Kidney capillary endothelial cell (primary cell): ENCODE data around the gene ADGRG1.

Experiments
- DNase-seq: peaks from one replicate; pipeline ENCODE4 v3.0.0-alpha.2; 2018; ENCODE audit warnings: low spot score

The ADGRG1 gene

DNA sequence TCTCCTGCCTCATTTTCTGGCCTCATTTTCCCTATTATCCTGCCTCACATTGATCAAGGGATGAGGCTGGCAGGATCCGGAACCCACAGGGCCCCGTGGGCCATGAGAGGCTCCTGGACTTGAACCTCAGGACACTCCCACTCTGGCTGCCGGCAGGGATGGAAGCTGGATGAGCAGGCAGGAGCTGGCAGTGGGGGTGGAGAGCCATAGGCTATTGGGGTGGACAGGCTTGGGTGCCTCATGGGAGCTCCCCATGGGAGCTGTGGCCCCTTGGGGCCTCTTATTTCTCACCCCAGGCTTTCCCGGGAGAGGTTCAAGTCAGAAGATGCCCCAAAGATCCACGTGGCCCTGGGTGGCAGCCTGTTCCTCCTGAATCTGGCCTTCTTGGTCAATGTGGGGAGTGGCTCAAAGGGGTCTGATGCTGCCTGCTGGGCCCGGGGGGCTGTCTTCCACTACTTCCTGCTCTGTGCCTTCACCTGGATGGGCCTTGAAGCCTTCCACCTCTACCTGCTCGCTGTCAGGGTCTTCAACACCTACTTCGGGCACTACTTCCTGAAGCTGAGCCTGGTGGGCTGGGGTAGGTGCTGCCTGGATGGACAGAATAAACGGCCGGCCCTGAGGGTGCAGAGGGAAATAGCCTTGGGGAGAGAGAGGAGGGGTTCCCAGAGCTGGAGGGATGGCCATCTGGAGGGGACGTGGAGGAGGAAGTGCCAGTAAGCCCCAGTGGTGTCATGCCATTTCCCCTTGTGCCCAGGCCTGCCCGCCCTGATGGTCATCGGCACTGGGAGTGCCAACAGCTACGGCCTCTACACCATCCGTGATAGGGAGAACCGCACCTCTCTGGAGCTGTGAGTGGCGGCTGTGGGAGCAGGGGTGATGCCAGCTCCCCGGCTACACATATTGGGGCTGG lies 55.5 kb downstream of the ADGRG1 start:
- DNase-seq, result no peak

- DNase-seq, result no peak
These were observed 56.4 kb downstream of the ADGRG1 start for GRCh38 chr16:57684626-57685358.

GRCh38 chr16:57685633-57686032 lies 57.2 kb downstream of the ADGRG1 start:
- no peak for DNase-seq

- DNase-seq, result no peak
These were observed 58.1 kb downstream of the ADGRG1 start for GRCh38 chr16:57686577-57686976.

DNA sequence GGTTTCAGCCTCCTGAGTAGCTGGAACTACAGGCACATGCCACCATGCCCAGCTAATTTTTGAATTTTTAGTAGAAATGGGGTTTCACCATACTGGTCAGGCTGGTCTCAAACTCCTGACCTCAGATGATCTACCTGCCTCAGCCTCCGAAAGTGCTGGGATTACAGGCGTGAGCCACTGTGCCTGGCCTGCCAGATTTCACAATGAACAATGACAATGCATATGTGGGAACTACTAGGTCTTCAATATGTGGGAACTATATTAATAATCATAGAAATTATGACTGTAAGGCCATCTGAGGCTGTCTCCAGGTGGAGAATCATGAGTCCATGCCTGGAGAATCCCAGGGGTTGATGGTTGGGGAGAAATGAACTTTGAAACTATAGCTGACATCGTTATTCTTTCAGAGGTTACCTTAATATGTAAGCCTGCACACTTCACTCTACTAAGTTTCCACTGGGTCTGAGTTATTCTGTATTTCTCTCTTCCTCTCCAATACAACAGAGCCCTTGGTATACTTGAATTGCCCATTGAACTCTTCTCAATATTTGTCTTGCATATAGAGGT lies 59.0 kb downstream of the ADGRG1 start:
- no peak for DNase-seq

- no peak for DNase-seq
These were observed 60.1 kb downstream of the ADGRG1 start for GRCh38 chr16:57688487-57688986.

GRCh38 chr16:57688987-57689761 lies 60.7 kb downstream of the ADGRG1 start:
- DNase-seq, result no peak

GRCh38 chr16:57689762-57690558 lies 61.5 kb downstream of the ADGRG1 start:
- DNase-seq, result no peak

DNA sequence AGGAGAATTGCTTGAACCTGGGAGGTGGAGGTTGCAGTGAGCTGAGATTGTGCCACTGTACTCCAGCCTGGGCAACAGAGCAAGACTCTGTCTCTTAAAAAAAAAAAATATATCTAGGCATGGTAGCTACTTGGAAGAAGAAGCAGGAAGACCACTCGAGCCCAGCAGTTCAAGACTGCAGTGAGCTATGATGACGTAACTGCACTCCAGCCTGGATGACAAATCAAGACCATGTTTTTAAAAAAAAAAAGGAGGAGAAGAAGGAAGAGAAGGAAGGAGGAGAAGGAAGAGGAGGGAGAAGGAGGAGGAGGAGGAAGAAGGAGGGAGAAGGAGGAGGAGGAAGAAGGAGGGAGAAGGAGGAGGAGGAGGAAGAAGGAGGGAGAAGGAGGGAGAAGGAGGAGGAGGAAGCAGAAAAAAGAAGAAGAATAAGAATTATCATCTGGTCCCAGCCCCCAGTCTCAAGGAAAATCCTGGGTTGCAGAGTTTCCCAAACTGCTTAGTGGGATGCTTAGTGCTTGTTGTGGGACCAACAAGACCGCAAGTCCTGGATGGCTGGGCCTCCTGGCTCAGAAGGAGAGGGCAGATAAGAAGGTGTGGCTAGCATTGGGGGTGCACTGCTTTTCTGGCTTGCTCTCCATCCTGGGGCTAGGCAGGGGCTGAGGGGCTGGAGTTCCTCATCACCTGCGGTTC lies 62.5 kb downstream of the ADGRG1 start:
- no peak for DNase-seq

DNA sequence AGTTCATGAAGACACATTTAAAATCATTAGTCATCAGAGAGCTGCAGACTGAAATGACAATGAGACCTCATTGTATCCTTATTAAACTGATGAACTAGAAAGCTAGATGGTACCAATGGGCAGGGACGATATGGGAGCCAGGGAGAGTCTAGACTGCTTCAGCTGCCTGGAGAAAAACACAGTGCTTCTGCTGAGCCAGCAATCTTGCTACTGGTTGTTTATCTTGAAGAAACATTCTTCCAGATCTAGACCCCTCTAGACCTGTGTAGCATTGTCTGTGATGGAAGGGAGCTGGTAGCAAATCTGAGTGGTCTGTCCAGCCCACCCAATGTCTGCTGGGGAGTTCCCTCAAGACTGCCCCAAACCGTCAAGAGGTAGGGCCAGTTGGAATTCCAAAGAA lies 64.2 kb downstream of the ADGRG1 start:
- no peak for DNase-seq

- DNase-seq, result no peak
These were observed 65.1 kb downstream of the ADGRG1 start for GRCh38 chr16:57693550-57693949.

GRCh38 chr16:57694231-57694724 lies 65.8 kb downstream of the ADGRG1 start:
- no peak for DNase-seq

DNA sequence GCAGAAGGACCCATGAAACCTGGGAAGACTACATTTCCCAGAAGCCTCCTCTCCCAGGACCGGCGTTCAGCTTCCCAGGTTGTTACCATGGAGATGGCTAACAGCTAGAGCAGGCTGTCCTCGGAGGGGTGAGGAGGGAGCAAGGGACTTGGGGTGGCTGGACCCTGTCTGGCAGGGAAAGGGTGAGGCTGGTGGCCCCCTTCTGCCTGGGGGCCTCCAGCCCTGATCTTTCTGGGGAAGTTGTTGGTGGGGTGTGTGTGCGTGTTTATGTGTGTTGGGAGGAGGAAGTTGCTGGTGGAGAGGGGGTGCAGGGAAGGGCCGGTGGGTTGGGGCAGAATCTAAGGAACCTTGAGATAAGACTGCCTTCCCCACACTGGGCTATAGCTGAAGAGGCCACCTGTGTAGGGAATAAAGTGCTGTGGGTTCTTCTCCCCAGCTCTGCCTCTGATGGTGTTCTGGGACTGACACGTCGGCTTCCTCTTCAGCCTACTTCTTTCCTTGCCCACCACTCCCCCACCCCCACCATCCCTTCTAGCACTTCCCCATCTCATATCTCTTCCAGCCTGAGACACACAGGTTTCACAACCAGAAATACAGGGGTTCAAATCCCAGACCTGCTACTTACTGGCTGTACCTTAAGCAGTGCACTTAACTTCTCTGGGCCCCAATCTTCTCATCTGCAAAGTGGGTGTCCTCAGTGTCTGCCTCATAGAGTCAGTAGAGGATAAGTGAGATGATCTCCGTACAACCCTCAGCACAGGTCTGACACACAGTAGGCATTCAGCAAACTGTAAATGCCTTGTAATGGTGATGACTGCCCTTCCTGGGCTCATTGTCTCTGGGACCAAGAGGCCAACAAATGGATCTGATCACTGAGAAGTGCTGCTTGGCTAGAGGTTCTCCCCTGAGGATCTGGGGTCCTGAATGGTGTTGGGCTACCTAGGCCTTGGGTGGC lies 66.6 kb downstream of the ADGRG1 start, which contains the start of gene DRC7:
TSS of gene DRC7 (plus strand) at position 82 of the 955 bp plus-strand sequence. CDS start 3,144 bp downstream, outside the sequence.
- DNase-seq, result peak; percentile 33

DNA sequence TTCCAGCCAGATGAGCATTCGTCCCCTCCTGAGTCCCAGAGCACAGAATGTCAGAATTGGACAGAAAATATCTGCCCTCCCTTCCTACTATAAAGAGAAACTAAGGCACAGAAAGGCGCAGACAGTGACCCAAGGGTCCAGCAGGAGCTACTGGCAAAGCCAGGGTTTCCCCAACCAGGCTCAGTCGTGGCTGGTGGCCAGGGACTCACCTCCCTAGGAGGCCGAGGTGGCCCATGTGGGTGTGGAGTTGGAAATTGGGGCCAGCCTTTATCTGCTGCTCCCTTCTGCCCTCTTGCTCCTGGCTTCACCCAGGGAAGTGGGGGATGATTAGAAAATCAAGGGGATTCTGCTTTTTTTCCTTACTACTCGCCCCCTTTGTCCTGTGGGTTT lies 67.2 kb downstream of the ADGRG1 start:
- no peak for DNase-seq

GRCh38 chr16:57696240-57696639 lies 67.8 kb downstream of the ADGRG1 start:
- no peak for DNase-seq

DNA sequence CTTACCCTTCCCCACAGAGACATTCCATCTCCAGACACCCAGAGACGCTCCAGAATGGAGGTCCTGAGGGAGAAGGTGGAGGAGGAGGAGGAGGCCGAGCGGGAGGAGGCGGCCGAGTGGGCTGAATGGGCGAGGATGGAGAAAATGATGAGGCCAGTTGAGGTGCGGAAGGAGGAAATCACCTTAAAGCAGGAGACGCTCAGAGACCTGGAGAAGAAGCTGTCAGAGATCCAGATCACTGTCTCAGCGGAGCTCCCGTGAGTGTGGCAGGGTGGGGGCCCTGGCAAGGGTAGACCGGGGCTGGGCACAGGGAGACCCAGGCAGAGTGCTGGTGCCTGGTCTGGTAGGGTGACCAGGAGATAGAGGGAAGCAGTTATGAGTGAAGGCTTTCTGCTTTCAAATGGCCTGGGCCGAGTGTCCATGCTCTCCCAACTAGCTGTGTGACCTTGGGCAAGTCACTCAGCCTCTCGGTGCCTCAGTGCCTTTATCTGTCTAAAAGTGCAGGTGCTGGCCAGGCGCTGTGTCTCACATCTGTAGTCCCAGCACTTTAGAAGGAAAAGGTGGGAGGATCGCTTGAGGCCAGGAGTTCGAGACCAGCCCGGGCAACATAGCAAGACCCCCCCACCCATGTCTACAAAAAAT lies 69.6 kb downstream of the ADGRG1 start:
- DNase-seq, result no peak

DNA sequence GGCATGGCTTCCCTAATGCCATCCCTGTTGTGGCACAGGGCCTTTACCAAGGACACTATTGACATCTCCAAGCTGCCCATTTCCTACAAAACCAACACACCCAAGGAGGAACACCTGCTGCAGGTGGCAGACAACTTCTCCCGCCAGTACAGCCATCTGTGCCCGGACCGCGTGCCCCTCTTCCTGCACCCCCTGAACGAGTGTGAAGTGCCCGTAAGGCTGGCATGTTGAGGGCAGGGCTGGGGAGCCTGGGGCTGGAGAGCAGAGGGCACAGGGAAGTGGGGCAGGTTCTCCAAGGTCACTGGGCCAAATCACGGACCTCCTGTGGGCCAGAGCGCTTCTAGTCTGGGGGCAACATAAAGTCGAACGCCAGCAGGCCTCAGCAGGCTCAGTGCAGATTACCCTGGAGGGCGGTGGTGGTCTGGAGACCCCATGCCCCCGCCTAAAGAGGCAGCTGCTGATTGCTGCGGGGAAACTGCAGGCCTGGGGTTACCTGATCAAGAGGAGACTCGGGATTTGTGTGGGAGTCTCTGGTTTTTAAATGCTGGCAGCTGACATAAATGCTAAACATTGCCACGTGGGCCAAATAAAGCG lies 70.5 kb downstream of the ADGRG1 start:
- DNase-seq, result no peak

- no peak for DNase-seq
These were observed 71.1 kb downstream of the ADGRG1 start for GRCh38 chr16:57699481-57699880.
